NB4 (cell line): ENCODE measurements around the gene DNPH1.

Experiments used
- DNase-seq: peaks from one replicate; pipeline ENCODE4 v3.0.0; 2010; ENCODE audit warnings: low read depth
- H3K4me3 ChIP-seq: one replicate; pipeline ENCODE4 v1.5.1; 2011; ENCODE audit warnings: mild to moderate bottlenecking, low read depth, low read length, moderate library complexity
- MYC ChIP-seq: IDR thresholded peaks from 2 replicates; pipeline ENCODE4 v1.6.1; 2011; ENCODE audit warnings: low read depth, low read length
- POLR2A ChIP-seq: IDR thresholded peaks from 2 replicates; pipeline ENCODE4 v1.6.1; 2011; ENCODE audit warnings: mild to moderate bottlenecking; ENCODE audit not compliant: insufficient read length; ENCODE audit errors: extremely low read depth
- TF ChIP-seq, protein P1 (sequence below): IDR thresholded peaks from 2 replicates; pipeline ENCODE4 v1.6.1; 2011; ENCODE audit warnings: low read depth, low read length
- TF ChIP-seq, protein P2 (sequence below): IDR thresholded peaks from one replicate; pipeline ENCODE4 v1.5.1; 2012; ENCODE audit warnings: low read depth, low read length

DNPH1 gene

DNA sequence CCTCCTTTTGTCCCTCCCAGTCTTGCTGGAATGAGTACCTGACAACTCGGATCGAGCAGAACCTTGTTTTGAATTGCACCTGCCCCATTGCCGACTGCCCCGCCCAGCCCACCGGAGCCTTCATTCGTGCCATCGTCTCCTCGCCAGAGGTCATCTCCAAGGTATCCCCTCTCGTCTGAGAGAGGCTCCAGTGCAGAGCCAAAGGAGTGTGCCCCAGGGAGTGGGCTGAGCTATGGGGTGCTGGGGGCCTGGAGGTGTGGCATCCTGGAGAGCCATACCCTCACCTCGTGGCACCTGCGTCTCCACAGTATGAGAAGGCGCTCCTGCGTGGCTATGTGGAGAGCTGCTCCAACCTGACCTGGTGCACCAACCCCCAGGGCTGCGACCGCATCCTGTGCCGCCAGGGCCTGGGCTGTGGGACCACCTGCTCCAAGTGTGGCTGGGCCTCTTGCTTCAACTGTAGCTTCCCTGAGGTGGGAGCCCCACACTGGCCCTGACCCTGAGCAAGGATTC lies 8.8 kb downstream of the DNPH1 start:
- DNase-seq, result no peak
- no peak overlapping the region for H3K4me3 ChIP-seq
- TF ChIP-seq, protein P1, sequence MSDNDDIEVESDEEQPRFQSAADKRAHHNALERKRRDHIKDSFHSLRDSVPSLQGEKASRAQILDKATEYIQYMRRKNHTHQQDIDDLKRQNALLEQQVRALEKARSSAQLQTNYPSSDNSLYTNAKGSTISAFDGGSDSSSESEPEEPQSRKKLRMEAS, result no peak
- TF ChIP-seq MYC, result no peak

DNA sequence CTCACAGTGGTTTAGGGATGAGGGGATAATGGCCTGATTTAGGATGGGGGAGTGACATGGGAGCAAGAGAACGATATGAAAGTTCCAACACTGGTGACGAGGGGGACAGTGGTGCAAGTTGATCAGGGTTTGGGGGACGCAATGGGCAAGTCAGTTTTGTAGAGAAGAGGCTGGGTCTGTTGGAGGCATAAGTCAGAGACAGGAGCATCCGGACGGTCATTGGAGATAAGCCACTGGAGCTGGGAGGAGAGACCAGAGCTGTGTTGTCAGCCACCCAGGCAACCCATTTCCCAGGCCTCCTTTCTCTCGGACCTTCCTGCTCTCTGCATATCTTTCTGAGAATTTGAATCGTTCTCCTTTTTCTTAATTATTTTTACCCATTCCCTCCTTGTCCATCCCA lies 9.5 kb downstream of the DNPH1 start:
- TF ChIP-seq, protein P2, sequence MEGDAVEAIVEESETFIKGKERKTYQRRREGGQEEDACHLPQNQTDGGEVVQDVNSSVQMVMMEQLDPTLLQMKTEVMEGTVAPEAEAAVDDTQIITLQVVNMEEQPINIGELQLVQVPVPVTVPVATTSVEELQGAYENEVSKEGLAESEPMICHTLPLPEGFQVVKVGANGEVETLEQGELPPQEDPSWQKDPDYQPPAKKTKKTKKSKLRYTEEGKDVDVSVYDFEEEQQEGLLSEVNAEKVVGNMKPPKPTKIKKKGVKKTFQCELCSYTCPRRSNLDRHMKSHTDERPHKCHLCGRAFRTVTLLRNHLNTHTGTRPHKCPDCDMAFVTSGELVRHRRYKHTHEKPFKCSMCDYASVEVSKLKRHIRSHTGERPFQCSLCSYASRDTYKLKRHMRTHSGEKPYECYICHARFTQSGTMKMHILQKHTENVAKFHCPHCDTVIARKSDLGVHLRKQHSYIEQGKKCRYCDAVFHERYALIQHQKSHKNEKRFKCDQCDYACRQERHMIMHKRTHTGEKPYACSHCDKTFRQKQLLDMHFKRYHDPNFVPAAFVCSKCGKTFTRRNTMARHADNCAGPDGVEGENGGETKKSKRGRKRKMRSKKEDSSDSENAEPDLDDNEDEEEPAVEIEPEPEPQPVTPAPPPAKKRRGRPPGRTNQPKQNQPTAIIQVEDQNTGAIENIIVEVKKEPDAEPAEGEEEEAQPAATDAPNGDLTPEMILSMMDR, result no peak
- TF ChIP-seq, protein P1, result no peak
- TF ChIP-seq MYC (no peak), POLR2A (no peak)
- H3K4me3 ChIP-seq, result no peak overlapping the region
- DNase-seq, result no peak

DNA sequence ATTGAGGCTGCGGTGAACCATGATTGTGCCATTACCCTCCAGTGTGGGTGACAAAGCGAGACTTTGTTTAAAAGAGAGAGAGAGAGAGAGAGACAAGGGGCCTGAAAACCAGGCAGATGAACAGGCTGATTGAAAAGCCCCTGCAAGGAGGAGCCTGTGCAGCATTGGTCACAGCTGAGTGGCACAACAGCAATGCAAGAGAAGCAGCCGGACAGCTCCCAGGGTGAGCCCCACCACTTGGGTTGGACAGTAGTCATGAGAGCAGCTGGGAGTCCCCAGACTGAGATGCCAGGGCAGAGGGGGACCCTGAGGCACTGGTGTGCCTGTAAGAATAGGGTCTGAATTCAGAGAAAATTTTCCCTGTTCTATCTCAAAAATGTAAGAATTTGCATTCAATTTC lies 10.2 kb downstream of the DNPH1 start:
- TF ChIP-seq, protein P1, result no peak
- TF ChIP-seq POLR2A (no peak), MYC (no peak)
- TF ChIP-seq, protein P2, result no peak
- H3K4me3 ChIP-seq, result no peak overlapping the region
- DNase-seq, result no peak

DNA sequence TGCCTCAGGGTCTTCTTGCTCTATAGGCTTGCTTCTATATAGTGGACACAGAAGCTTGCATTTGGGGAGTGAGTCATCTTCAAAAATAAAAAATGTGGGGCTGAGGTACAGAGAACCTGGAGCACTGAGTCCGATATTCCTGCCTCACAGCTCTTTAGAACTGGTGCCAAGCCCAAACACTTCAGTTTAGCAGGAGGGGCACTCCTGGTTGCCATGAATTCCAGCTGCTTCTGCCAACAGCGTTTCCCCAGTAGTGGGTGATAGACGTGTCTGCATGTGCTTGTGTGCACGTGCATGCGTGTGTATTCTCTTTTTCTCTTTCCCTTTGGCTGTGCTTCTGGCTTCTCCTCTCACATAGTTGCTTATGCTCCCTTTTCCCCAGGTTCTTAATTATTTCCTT lies 11.9 kb downstream of the DNPH1 start:
- H3K4me3 ChIP-seq, result no peak overlapping the region
- no peak for DNase-seq
- no peak for TF ChIP-seq MYC

DNA sequence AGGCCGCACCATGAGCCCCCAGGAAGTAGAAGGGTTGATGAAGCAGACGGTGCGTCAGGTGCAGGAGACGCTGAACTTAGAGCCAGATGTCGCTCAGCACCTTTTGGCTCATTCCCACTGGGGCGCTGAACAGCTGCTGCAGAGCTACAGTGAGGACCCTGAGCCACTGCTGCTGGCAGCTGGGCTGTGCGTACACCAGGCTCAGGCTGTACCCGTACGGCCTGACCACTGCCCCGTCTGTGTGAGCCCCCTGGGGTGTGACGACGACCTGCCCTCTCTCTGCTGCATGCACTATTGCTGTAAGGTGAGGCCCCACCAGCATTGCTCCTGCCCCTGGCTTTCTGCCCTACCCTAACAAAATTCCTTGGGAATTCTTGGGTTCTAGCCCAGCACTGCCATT lies 13.1 kb downstream of the DNPH1 start:
- DNase-seq, result no peak
- TF ChIP-seq, protein P1, result no peak
- TF ChIP-seq MYC (no peak), POLR2A (no peak)
- TF ChIP-seq, protein P2, result no peak
- no peak overlapping the region for H3K4me3 ChIP-seq

DNA sequence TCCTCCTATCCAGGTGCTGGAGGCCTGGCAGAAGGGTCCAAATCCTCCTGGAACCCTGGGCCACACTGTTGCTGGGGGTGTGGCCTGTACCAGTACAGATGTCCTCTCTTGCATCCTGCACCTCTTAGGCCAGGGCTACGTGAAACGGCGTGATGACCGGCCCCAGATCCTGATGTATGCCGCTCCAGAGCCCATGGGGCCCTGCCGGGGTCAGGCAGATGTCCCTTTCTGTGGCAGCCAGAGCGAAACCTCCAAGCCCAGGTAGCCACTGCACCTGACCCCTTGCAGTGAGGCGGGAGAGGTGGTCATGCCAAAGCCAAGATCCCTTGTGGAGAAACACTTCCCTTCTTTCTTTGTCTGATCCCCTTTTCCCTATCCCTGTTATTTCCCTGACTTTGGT lies 14.2 kb downstream of the DNPH1 start:
- no peak for DNase-seq
- no peak overlapping the region for H3K4me3 ChIP-seq
- TF ChIP-seq, protein P1, result no peak
- TF ChIP-seq MYC (no peak), POLR2A (no peak)
- TF ChIP-seq, protein P2, result no peak

DNA sequence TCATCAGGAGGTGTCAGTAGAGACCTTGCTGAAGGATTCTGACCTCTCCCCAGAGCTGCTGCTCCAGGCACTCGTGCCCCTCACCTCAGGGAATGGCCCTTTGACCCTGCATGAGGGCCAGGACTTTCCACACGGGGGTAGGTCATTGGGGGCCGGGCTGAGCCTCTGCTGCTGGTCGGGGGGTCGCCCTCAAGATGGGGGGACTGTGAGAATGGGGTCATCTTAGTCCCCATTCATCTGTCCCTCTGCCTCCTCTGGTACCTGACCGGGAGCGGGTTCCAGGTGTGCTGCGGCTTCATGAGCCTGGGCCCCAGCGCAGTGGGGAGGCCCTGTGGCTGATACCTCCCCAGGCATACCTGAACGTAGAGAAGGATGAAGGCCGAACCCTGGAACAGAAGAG lies 15.8 kb downstream of the DNPH1 start:
- no peak overlapping the region for H3K4me3 ChIP-seq
- no peak for DNase-seq
- no peak for TF ChIP-seq POLR2A
- TF ChIP-seq, protein P2, result no peak
